HEK293 (cell line): ENCODE data around the gene RNU1-4.
"Not testable (repeated sequence)": the region's sequence is repeated elsewhere in the genome, so short reads cannot be mapped to it uniquely, and the experiment has no call there.

Source experiments
- CTCF ChIP-seq: fragments of 450-650 bp; formaldehyde crosslinking; IDR thresholded peaks from 2 replicates; pipeline ENCODE4 v1.5.1; 2016; ENCODE audit warnings: missing biosample characterization, missing genetic modification characterization
- ZBTB26 ChIP-seq: fragments of 450-650 bp; formaldehyde crosslinking; optimal IDR thresholded peaks from 2 replicates; pipeline ENCODE3; 2016; ENCODE audit warnings: missing biosample characterization, mild to moderate bottlenecking, missing genetic modification characterization
- ZNF138 ChIP-seq: fragments of 450-650 bp; formaldehyde crosslinking; IDR thresholded peaks from 2 replicates; pipeline ENCODE4 v1.5.1; 2016; ENCODE audit warnings: missing biosample characterization, missing genetic modification characterization, borderline replicate concordance
- ZNF202 ChIP-seq: fragments of 450-650 bp; formaldehyde crosslinking; IDR thresholded peaks from 2 replicates; pipeline ENCODE4 v1.5.1; 2016; ENCODE audit warnings: missing biosample characterization, missing genetic modification characterization, borderline replicate concordance
- ZNF223 ChIP-seq: fragments of 450-650 bp; formaldehyde crosslinking; IDR thresholded peaks from 2 replicates; pipeline ENCODE4 v1.5.1; 2016; ENCODE audit warnings: missing biosample characterization, missing genetic modification characterization
- ZNF76 ChIP-seq: fragments of 450-650 bp; formaldehyde crosslinking; IDR thresholded peaks from 2 replicates; pipeline ENCODE4; 2016; ENCODE audit warnings: low read depth, missing biosample characterization, missing genetic modification characterization, borderline replicate concordance

GRCh38 chr1:16755932-16756331 lies 15.6 kb downstream of the RNU1-4 start:
- TF ChIP-seq ZBTB26; ZNF138 (tag by site-specific recombination); CTCF; ZNF202 (tag by site-specific recombination); ZNF223 (tag by site-specific recombination); ZNF76: not testable (repeated sequence)
